GM19438 (cell line): ENCODE data around the gene NCCRP1.
"Not testable (repeated sequence)": the region's sequence is repeated elsewhere in the genome, so short reads cannot be mapped to it uniquely, and the experiment has no call there.

ENCODE experiments used
- ATAC-seq: cut with Tn5 transposase; IDR thresholded peaks from one replicate; pipeline ENCODE4 v1.9.1; 2021; ENCODE audit warnings: low read depth; ENCODE audit not compliant: unreplicated experiment

NCCRP1 gene

DNA sequence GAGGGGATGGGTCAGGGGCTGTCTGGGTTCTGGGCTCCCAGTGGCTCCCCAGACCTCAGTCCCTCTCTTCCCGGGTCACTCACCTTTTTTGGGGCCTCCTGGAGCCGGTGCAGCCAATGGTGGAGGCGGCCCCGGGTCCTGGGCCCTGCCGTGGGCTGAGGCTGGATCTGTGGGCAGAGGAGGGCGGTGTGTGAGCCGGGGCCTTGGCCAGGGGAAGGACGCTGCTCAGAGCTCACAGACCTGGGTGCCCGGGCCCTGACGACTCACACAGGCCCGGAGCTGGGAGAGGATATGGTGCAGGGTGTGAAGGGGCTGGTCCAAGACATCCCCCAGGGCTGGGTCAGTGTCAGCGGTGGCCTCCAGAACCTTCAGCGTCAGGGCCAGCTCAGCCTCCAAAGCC lies 47.0 kb downstream of the NCCRP1 start:
- not testable (repeated sequence) for ATAC-seq

DNA sequence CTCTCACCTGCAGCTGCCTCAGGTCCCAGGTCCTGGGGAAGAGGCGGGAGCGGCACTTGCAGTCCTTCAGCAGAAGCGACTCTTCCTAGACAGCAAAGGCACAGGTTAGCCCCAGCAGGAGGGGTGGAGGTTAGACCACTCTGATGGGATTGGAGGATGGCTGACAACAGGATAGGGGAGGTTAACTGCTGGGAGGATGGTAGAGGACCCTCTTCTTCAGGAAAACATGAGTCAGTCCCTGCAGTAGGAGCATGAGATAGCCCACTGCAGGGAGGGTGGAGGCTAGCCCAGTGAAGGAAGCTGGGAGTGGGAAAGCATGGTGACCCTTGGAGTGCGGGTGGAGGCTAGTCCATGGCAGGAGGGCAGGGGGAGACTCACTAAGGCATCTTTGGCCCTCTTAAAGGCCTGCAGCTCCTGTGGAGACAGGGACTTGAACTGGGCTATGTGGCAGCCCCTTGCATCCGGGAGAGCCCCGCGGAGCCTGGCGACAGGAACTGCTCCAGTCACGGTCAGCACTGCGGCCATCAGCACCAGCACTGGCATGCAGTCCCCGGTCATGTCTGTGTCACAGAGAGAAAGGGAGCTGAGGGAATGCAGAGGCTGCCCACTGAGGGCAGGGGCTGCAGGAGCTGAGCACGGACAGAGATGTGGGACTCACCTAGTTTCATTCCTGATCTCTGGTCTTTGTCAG lies 47.8 kb downstream of the NCCRP1 start, which contains the start of gene IFNL3:
Gene IFNL3 (minus strand): TSS at position 597 of the 691 bp plus-strand sequence. CDS start 39 bp downstream, at position 558.
- not testable (repeated sequence) for ATAC-seq

DNA sequence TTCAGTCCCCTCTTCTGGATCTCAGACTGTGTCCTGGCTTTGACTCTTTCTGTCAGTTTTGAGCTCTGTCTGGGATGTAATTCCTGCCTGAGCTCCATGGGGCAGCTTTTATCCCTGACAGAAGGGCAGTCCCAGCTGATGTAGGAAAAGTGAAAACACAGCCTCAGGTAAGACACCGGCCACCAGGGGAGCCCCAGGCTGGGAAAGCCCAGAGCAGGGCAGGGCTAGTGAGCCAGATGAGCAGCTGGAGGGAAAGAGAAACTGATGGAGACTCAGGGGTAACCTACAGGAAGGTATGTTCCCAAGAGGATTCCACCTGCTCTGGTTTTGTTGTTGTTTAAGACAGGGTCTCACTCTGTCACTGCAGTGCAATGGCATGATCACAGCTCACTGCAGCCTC lies 48.4 kb downstream of the NCCRP1 start:
- ATAC-seq = not testable (repeated sequence)

DNA sequence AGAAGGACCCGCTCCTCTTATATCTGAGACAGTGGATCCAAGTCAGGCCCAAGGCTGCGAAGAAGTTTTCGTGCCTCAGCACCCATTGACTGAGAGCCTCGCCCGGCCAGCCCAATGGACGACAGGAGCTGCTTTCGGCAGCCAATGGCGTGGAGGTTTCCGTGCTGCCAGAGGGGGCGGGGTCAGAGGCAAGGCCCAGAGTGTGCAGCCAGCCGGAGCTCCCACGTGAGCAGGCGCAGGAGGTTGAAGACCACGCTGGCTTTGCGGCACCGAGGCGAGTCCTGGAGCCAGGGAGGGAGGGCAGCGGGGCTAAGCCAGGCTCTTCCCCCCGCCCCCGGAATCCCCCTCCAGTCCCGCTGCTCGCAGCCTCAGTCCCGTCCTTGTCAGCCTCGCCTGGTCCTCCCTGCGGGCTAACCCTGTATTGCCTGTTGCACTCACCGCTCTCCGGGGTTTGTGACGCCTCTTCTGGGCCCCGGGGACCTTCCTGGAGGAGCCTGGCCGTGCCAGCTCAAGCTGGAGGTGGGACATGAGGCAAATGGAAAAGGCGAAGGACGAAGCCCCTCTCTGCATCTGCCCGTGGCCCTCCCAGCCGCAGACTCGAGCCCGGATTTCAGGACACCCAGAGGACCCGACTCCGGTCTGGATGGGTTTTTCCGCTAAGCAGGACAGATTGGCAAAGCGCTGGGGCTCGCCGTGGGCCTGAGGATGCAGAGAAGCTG lies 50.3 kb downstream of the NCCRP1 start:
- no peak for ATAC-seq

DNA sequence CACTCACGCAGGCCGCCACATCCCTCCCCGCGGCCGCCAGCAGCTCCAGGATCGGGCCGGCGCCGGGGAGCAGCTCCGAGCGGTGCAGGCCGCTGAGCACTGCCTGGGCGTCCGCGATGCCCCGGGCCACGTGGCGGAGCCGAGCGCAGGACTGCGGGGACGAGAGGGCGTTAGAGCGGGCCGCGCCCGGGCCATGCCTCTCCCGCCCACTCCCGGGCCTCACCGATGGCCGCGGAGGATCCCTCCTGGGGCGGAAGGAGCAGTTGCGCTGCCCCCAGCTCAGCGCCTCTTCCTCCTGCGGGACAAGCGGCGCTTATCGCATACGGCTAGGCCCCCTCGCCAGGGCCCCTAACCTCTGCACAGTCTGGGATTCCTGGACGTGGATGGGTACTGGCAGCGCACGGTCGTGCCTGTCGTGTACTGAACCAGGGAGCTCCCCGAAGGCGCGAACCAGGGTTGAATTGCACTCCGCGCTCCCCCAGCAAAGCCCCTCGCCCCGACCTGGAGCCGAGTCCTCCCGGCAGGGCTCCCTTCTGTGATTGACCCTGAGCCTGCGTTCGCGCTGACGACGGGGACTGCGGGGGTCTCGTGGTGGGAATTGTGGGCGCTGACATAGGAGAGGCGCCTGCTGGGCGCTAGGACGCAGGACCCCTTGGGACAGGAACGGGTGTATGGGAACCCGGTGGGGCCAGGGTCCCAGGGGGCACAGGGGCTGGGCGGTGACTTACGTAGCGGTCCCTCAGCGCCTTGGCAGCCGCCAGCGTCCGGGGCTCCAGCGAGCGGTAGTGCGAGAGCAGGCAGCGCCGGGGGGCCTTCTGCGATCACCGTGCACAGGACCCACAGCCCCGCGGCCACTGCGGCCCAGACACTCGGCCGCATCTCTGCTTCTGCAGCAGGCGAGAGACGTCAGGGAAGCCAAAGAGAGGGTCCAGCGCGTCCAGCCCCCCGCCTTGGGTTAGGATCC lies 51.2 kb downstream of the NCCRP1 start:
- ATAC-seq = no peak

DNA sequence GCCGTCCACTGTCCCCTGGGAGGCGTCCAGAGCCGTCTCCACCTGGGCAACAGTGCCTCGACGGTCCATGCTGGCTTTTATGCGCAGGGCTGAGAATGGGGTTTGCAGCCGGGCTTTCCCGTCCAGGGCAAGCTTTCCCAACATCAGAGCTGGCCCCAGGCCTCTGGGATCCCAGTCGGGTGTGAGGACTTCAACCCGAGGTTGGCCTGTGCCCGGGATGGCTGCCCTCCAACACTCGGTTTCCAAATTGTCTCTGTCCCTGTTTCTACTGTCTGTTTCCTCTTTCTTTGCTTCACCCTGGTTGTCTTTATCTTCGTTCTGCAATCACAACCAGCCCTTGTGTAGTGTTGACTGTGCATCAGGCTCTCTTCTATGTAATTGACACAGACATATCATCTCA lies 52.0 kb downstream of the NCCRP1 start, which contains the start of gene IFNL4:
Gene IFNL4 (minus strand): TSS at position 51 of the 400 bp plus-strand sequence.
- ATAC-seq = no peak

DNA sequence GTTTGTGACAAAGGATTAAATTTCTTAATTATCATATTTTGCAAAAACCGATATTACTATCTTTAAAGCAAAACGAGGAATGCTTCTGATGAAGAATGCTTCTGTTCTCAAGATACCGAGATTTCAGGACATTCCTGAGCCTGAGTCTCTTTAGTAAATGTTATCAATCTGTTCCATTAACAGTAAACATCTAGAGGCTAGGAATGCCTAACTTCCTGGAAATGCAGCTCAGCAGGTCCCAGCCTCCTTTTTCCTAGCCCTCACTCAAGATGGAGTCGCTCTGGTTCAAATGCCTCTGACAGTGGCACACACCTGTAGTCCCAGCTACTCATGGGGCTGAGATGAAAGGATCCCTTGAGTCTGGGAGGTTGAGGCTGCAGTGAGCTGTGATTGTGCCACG lies 54.3 kb downstream of the NCCRP1 start:
- no peak for ATAC-seq
